ENCODE data around the gene JMJD8. TPM values are rescaled to one million over a fixed set of nuclear protein-coding genes. Genes with fewer than 3 reads are reported as not detected.

Gene JMJD8
- total RNA-seq, 1 experiment from 2014 or later, result 81.3 TPM

DNA sequence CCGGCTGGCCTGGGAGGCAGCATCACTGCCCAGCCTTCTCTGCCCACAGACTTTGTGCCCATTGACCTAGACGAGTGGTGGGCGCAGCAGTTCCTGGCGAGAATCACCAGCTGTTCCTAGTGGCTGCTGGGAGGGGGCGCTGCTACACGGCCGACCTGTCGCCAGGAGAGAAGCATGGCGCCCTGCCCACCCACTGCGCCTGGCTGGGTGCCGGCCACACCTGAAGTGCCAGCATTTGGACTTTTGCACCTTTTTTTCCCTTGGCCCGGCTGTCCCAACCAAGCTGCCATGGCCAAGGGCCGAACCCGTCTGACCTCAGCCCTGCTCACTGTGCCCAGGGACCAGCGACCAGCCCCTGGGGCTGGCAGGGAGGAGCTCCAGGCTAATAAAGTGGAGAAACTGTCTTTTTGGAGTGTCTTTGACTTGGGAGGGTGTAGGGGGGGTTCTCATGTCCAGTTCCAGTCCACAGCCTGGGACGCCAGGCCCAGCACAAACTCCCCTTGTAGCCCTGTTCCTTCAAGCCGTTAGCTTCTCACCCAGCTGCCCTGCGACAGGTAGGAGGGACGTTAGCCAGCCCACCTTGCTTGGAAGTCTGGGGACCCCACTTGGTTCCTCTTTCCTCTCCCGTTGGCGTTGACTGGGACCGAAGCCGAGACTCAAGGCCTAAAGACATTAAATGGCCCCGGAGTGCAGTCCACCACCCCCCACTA, 35.9 kb downstream of the JMJD8 start:
- no peaks in the 10 kb centered on the region for H3K27me3 ChIP-seq (ENCODE audit: low read length)
- H3K9ac ChIP-seq (ENCODE audit: low read length), result peak overlapping the region; percentile 83
- H3K9me2 ChIP-seq (replicated peaks; ENCODE audit: low read length), result no peaks in the 10 kb centered on the region
- TSS peak; percentile 78 for BruUV-seq (replicated peaks)
- POLR2A ChIA-PET (ENCODE audit: unreplicated experiment), result no interaction called here
- peak overlapping the region; percentile 81; the same call in 1 of the 2 replicates for H3K4me2 ChIP-seq (ENCODE audit: low read length)
- no peak overlapping the region for H3K27ac ChIP-seq (ENCODE audit: low read length)
- H3K9me3 ChIP-seq (ENCODE audit: low read length), result no peaks in the 10 kb centered on the region
- DNase-seq (no peak), ATAC-seq (no peak)
- CTCF ChIA-PET, result no interaction called here
- no peak for TF ChIP-seq EZH2phosphoT487 (IDR thresholded peaks at IDR 0.05; ENCODE audit: borderline replicate concordance, low read length)
- TF ChIP-seq EZH2 (IDR thresholded peaks at IDR 0.05; ENCODE audit: low read length, unreplicated experiment), result no peak
- TF ChIP-seq, protein P1, sequence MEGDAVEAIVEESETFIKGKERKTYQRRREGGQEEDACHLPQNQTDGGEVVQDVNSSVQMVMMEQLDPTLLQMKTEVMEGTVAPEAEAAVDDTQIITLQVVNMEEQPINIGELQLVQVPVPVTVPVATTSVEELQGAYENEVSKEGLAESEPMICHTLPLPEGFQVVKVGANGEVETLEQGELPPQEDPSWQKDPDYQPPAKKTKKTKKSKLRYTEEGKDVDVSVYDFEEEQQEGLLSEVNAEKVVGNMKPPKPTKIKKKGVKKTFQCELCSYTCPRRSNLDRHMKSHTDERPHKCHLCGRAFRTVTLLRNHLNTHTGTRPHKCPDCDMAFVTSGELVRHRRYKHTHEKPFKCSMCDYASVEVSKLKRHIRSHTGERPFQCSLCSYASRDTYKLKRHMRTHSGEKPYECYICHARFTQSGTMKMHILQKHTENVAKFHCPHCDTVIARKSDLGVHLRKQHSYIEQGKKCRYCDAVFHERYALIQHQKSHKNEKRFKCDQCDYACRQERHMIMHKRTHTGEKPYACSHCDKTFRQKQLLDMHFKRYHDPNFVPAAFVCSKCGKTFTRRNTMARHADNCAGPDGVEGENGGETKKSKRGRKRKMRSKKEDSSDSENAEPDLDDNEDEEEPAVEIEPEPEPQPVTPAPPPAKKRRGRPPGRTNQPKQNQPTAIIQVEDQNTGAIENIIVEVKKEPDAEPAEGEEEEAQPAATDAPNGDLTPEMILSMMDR (conservative IDR thresholded peaks at IDR 0.05; ENCODE audit: low read depth, low read length), result peak; percentile 41; the same call in 1 of the 2 replicates
- H3F3A ChIP-seq (ENCODE audit: low read length, unreplicated experiment), result no peaks in the 10 kb centered on the region
- H3K36me3 ChIP-seq (ENCODE audit: low read depth, low read length), result no peaks in the 10 kb centered on the region
- H3K4me1 ChIP-seq (ENCODE audit: insufficient read depth, low read length), result peaks cover 35% of the 10 kb centered on the region
- no peak overlapping the region for H2AFZ ChIP-seq (ENCODE audit: low read length)
- H3K4me3 ChIP-seq (ENCODE audit: low read length), result peak overlapping the region; percentile 62; the same call in 1 of the 2 replicates
- H3K79me2 ChIP-seq (ENCODE audit: low read length), result peaks cover 32% of the 10 kb centered on the region
- intact Hi-C loops (cut with micrococcal nuclease), result no loop called here
- H4K20me1 ChIP-seq (ENCODE audit: low read length), result no peaks in the 10 kb centered on the region

DNA sequence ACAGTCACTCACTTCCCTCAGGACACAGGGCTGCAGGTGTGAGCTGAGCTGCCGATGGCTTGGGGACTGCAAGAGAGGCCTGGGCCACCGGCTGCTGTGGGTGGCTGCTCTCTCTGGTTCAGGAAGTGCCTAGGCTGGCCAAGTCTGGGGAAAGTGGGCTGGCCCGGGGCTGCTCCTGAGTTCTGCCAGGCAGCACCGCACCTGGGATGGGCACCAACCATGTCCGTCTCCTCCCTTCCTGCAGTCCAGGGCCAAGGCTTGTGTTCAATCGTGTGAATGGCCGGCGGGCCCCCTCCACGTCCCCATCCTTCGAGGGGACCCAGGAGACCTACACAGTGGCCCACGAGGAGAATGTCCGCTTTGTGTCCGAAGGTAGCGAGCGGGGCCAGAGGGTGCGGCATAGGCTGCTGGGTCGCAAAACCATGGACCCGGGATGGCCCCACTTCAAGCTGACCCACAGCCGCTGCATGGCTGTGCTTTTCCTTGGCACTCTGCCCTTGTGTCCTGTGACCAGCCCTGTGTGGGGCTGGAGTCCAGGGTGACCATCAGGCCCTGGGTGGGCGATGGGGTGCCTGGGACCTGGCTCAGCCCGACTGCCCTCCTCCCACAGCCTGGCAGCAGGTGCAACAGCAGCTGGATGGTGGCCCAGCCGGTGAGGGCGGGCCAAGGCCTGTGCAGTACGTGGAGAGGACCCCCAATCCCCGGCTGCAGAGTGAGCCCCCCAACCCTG, 36.8 kb downstream of the JMJD8 start:
- no peak overlapping the region for H3K4me2 ChIP-seq (ENCODE audit: low read length)
- no peaks in the 10 kb centered on the region for H3F3A ChIP-seq (ENCODE audit: low read length, unreplicated experiment)
- no peak overlapping the region for H2AFZ ChIP-seq (ENCODE audit: low read length)
- ATAC-seq (no peak), DNase-seq (no peak)
- H3K79me2 ChIP-seq (ENCODE audit: low read length), result peaks cover 41% of the 10 kb centered on the region
- peaks cover 42% of the 10 kb centered on the region for H3K4me1 ChIP-seq (ENCODE audit: insufficient read depth, low read length)
- TF ChIP-seq EZH2 (IDR thresholded peaks at IDR 0.05; ENCODE audit: low read length, unreplicated experiment) (no peak), EZH2phosphoT487 (IDR thresholded peaks at IDR 0.05; ENCODE audit: borderline replicate concordance, low read length) (no peak)
- TF ChIP-seq, protein P1 (conservative IDR thresholded peaks at IDR 0.05; ENCODE audit: low read depth, low read length), result no peak
- H3K27me3 ChIP-seq (ENCODE audit: low read length), result no peaks in the 10 kb centered on the region
- H3K9me3 ChIP-seq (ENCODE audit: low read length), result no peaks in the 10 kb centered on the region
- intact Hi-C loops (cut with micrococcal nuclease), result no loop called here
- no peak overlapping the region for H3K9ac ChIP-seq (ENCODE audit: low read length)
- H3K36me3 ChIP-seq (ENCODE audit: low read depth, low read length), result no peaks in the 10 kb centered on the region
- H3K27ac ChIP-seq (ENCODE audit: low read length), result no peak overlapping the region
- H4K20me1 ChIP-seq (ENCODE audit: low read length), result no peaks in the 10 kb centered on the region
- H3K4me3 ChIP-seq (ENCODE audit: low read length), result no peak overlapping the region
- CTCF ChIA-PET, result no interaction called here
- BruUV-seq (replicated peaks), result no TSS peak
- POLR2A ChIA-PET (ENCODE audit: unreplicated experiment), result no interaction called here
- no peaks in the 10 kb centered on the region for H3K9me2 ChIP-seq (replicated peaks; ENCODE audit: low read length)

Measured in PC-3 (cell line).